Activated T-helper 1 cell treated with anti-CD3 and anti-CD28 coated beads, Interleukin-2, amount 50 U/mL, for 16 hours (primary cell): ENCODE measurements around the gene PRPF4.
"Not testable (repeated sequence)": the region's sequence is repeated elsewhere in the genome, so short reads cannot be mapped to it uniquely, and the experiment has no call there.

Experiments
- DNase-seq, 2 donors: peaks; one replicate each; pipeline ENCODE4 v3.0.0-alpha.2; 2020; ENCODE audit warnings: low read depth in 1 of 2, low spot score in 1 of 2

Gene PRPF4

DNA sequence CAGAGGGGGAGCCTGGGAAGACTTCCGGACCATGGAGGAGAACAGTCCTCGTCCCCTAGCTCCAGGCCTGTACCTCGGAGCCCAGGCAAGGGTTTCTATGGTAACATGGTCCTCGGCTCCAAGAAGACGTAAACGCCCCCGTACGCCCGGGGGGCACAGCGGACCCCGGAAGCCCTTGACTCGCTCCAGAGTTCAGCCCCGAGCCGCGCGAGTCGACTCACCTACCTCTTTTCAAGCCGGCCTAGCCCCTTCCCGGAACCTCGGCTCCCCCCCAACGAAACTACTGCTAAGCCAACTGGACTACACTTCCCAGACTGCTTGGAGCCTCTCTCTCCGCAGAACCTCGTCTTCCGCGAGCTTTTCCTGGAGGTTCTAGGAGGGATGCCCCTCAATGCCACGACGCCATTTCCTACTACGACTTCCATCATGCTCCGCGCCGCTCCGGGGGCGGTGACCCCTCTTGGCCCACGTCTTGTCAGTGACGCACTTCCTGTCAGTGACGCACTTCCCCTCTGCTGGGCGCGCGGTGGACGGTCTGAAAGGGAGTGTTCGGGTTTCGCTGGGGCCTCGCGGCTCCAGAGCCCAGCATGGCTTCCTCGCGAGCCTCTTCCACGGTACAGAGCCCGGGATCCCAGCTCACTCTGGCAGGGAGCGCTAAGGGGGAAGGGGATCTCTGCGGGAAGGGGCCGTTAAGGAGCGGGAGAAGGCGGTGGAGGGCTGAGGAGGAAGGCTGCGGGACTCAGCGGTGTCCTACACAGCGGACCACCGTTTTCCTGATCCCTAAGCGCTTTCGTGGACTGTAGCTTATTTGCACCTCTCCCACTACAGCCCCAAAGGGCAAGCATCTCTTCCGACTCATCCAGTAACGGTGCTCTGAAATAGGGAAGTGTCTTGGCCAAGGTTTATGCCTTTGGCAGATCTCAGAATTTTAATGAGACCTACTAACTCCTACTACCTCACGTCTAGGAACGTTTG, at the start of gene PRPF4, which contains the start of gene CDC26:
TSS of gene PRPF4 (plus strand) at position 502 of the 975 bp plus-strand sequence. CDS start at position 588, 86 bp downstream.
TSS of gene CDC26 (minus strand) at position 416 of the 975 bp plus-strand sequence. CDS start 3,065 bp downstream, outside the sequence.
- DNase-seq: peak; percentile 89 to 93

DNA sequence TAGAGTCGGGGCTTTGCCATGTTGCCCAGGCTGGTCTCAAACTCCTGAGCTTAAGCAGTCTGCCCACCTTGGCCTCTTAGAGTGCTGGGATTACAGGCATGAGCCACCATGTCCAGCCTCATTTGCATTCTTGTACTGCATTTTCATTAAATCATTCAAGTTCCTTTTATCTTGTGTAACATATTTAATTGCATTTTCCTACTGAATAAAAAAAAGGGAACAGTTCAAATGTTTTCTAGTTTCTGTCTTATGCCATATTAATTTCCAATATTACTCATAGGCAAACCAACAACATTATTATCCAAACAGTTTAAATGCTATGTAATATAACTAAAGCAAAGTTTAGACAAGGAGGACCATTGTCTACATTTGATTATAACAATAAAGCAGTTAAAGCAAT, 48.0 kb upstream of the PRPF4 start:
- no peak for DNase-seq

DNA sequence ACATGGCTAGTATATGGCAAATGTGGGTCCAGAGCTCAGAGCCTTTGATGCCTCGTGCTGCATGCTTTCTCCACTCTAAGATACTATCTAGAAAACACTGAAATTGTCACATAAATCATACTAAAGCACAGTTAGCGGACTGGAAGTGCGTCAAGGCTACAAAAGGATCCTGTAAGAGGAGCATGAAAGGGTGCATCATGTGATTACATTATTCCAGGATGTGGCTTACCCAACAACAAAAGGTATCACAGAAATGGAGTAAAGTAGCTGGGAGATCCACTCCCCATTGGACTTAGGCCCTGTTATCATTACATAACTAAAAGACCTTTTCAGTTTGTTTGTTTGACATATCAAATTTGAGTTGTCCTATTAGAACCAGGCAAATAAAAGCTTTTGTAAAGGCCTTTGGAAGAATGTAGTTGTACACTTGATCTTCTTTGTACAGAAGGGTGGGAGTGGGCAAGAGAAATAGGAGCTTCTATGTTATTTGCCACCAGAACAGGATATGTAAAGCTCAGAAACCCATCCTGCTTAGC, 47.3 kb upstream of the PRPF4 start:
- no peak for DNase-seq

DNA sequence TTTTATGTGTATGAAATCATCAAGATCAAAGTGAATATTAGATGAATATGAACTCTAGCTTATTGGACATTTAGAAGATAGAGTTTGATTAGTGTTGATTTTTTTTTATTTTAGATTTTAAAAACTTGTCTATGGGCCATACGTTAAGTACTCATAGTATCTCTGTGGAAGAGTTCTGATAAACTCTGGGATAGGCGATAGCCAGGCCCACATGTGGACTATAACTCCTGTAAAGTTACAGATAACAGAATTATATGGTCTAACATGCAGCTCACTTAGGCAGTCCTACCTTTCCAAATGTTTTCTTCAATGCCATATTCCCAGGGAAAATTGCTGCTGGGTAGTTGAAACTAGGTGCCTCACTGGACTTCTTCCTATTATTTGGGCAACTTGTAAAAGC, 43.8 kb upstream of the PRPF4 start:
- no peak for DNase-seq

DNA sequence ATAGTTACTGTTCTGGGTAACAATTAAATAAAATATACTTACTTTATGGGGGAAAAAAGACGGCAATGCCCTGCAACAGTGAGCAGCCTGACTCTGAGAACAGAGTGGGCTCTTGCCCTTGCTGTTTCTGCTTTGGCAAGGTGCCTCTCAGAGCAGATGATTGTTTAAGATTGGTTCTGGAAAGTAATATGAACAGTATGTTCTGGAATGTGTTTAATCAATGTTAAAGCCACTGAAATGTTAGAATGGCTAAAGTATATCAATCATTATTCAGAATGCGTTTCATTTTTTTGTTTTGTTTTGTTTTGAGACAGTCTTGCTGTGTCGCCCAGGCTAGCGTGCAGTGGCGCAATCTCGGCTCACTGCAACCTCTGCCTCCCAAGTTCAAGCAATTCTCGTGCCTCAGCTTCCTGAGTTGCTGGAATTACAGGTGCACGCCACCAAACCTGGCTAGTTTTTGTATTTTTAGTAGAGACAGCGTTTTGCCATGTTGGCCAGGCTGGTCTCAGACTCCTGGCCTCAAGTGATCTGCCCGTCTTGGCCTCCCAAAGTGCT, 39.7 kb upstream of the PRPF4 start:
- not testable (repeated sequence) for DNase-seq

DNA sequence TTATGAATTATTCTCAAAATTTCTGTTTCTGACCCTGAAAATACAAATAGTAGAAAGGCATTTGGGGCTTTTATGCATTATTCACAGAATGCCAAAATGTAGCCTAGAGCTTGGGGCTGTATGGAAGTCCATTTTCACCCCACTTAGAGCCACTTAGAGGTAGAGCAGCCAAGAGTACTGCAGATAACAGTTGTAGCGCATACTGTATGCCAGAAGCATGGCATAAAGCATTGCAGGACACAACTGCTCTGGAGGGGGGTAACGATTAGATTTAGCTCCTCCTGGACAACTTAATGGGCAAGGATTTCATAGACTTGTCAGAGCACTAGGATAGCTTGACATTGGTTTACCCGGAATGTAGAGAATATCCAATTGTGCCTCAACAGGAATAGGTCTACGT, 38.4 kb upstream of the PRPF4 start:
- DNase-seq: no peak

DNA sequence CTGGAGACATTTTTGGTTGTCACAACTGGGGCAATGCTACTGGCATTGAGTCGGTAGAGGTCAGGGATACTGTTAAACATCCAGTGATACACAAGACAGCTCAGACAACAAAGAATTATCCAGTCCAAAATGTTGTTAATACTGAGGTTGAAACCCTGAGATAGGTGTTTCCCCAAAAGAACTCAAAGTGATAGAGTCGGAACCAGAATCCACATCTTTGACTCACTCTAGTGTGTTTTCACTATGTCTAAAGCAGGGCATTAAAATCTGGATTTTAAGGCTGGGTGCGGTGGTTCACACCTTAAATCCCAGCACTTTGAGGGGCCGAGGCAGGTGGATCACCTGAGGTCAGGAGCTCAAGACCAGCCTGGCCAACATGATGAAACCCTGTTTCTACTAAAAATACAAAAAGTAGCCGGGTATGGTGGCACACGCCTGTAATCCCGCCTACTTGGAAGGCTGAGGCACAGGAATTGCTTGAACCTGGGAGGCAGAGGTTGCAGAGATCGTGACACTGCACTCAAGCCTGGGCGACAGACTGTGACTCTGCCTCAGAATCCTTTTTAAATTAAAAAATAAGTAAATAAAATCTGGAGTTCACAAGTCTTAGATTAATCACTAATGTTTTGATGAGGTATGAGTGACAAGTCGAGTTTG, 37.1 kb upstream of the PRPF4 start:
- no peak for DNase-seq

DNA sequence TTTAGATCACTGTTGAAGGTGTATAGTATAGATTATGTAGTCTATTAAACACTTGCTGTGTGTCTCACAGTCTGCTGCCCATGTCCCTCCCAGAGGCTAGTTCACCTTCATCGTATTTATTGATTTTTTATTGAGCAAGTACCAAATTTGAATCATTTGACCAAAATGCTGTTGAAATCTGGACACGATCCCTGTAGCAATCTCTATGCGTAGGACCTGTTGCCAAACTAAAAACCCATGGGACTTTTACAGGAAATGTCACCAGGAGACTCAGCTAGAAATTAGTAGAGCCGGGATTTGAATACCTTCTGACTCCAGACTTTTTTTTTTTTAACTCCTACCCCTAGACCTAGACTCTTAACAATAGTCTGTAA, 36.6 kb upstream of the PRPF4 start:
- DNase-seq: no peak

DNA sequence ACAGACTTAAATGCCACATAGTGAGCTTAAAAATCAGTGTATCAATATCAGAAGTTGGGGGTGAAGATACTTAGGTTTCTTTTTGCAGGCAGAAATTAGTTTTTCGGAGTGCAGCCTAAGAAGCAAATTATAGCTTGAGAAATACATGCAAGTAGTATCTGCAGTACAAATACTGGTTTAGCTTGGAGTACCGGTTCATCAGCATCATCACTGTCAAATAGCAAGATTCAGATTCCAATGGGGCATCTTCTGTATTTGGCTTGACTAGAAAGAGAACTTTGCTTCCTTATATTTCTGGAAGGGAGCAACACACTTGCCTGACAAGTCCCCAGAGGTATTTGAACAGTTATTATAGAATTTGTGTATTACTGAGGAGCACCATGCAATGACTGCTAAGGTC, 34.3 kb upstream of the PRPF4 start:
- DNase-seq: no peak

DNA sequence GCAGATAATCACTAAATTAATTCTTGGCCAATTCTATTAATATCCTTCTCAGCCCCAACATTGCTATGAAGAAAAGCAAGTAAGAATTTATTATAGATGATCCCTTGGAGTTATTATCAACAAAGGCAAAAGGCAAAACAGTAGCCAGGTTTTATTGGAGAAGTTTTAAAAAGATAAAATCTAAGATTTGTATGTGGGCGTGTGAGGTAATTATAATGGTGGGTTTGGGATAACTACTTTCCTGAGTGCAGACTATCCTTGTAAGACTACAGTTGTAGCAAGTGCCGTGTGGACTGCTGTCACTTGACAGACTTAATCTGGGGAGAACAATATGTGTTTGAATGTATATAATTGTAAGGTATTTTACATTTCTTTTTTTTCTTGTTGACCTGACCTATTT, 30.9 kb upstream of the PRPF4 start:
- no peak for DNase-seq

DNA sequence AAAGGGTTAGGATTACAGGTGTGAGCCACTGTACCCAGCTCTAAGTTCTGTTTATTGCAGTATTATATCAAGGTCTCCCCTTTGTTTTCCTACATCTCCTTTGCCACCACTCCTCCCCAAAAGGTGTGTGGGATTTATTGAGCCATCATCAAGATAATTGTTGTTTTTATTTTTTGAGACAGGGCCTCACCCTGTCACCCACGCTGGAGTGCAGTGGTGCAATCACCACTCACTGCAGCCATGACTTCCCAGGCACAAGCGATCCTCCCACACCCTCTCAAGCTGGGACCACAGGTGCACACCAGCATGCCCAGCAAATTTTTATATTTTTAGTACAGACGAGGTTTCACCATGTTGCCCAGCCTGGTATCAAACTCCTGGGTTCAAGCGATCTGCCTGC, 29.6 kb upstream of the PRPF4 start:
- DNase-seq: no peak

DNA sequence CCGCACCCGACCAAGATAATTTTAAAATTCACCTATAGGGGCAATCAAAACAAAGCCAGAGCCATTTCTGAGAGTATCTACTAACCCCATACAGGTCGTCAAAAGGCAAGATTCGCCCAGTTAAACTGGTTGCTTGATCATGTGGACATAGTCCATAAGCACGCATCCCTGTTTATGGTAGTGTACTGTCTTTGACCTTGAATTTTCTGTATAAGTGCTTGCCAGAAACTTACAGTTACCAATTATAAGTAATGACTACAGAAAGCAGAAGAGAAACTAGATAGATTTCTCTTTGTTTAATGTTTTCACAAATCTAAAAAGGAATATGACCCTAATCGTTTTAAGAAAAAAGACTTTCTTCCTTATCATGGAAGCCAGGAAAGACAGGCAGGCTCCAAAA, 28.5 kb upstream of the PRPF4 start:
- no peak for DNase-seq

DNA sequence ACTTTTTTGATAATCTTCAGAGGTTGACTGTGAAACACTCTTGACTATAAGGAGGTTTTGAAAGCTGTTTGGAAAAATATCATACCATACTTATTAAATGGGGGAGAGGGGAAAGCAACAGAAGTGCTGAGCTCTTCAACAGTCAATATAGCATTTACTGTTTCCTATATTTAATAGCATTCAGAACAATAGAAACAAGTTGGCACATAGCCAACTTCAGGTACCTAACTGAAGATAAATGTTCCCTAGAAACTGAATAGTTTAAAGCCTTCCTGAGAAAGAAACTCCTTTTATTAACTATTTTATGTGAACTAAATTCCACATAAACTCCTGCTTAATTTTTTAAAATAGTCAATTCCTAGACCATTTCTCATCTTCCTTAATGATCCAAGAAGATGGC, 27.8 kb upstream of the PRPF4 start:
- no peak for DNase-seq

DNA sequence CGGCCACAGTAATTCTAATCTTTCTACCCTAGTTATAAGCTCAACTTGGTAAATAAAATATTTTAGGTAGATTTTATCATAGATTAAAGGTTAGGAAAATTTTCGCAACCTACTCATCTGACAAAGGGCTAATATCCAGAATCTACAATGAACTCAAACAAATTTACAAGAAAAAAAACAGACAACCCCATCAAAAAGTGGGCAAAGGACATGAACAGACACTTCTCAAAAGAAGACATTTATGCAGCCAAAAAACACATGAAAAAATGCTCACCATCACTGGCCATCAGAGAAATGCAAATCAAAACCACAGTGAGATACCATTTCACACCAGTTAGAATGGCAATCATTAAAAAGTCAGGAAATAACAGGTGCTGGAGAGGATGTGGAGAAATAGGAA, 25.8 kb upstream of the PRPF4 start:
- DNase-seq: not testable (repeated sequence)

DNA sequence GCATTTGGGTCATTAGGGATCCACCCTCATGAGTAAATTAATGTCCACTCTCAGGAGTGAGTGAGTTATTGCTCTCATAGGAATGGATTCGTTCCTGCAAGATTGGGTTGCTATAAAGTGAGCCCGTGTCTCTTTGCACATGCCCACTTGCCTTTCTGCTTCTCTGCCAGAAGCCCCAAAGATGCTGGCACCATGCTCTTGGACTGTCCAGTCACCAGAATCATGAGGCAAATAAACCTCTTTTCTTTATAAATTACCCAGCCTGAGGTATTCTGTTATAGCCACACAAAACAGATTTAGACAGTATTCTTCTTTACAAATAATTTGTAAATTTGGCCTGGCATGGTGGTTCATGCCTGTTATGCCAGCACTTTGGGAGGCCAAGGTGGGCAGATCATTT, 24.7 kb upstream of the PRPF4 start:
- no peak for DNase-seq

DNA sequence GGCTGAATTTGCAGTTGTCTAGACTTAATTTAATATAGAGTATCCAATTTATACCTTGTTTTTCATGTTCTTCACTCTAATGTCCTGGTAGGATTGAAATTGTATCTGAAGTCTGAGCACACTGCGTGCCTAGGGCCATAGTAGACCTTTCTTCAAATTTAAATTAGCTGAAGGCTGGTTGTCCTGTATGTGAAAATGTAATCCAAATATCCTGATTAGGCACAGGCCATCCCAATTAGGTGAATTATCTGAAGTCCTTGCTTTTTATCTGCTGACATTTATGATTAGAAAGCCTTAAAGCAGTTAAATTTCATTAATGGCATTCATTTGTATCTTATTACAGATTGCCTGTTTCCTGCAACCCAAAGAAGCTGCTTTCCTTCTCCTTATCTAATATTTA, 20.5 kb upstream of the PRPF4 start:
- no peak for DNase-seq

DNA sequence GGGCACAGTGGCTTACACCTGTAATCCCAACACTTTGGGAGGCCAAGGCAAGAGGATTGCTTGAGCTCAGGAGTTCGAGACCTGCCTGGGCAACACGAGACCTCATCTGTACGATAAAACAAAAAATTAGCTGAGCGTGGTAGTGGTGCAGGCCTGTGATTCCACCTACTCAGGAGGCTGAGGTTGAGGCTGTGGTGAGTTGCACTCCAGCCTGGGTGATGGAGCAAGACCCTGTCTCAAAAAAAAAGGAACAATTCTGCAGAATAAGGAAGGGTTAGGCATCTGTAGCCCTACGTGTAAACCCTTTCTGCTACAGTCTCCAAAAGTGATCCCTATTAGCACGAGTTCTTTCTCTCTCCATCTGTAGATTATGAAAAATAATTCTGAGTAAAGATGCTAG, 20.0 kb upstream of the PRPF4 start:
- DNase-seq: no peak

DNA sequence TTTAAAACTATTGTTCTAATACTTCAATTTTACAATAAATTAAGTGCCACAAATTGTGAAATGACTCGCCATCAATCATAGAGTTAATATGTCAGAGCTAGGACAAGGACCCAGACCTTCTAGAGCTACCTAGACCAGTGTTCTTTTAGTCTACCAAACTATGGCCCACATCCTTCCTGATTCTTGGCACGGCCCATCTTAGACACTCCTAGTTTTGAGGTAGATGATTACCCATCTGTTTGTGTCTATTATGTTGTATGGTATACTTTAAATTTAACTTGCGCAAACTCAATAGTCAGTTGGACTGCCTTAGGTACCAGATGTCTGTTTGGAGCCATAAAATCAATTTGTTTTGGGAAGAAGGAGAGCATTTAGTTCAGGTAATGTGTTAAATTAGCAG, 17.6 kb upstream of the PRPF4 start:
- DNase-seq: no peak

DNA sequence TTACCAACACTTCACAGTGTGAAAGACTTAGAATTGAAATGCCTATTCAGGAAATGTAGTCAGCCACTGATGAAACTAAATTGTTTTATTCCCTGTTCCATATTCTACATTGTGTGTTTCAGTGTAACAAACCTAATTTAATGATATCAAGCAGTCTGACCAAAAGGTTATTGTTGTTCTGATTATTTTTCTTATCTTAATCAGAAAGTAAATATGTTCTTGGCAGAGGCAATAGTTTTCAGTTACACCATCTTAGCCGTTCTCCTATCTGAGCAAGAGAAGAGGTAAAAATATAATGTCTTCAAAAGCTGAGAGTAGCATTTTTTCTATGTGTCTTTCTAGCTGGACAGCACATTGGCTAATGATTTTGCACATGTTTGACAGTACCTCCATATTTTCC, 17.2 kb upstream of the PRPF4 start:
- no peak for DNase-seq

DNA sequence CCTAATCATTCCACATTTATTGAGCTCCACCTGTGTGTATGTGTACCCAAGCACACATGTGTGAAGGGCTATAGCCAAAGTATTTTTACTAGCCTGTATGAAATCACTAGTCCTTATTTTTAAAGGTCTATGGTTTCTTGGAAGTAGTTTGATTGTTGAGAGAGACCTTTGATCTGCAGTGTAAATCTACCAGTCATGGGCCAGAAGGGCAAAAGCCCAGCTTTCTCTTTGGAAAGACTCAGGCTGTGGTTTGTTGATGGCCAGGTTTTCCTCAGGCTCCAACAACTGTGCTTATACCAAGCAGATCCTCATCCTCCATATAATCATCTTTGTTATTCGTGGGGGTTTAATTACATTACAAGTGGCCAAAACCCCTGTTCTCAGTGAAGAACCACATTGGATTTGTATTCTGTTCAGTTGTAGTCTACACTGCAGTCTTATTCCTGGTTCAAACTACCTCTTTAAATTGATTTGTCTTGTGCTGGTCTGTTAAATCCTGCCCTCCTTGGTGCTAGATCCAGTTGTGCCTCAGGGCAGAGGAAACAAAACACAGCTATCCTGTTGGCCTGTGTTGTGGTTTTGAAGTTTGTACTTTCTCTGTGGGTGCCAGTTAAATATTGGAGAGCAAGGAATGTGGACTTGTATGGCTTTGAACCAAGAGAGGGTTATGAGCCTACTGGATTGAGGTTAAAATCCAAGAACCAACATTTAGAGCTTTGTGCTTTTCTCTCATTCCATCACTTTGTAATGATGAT, 13.4 kb upstream of the PRPF4 start:
- no peak for DNase-seq

DNA sequence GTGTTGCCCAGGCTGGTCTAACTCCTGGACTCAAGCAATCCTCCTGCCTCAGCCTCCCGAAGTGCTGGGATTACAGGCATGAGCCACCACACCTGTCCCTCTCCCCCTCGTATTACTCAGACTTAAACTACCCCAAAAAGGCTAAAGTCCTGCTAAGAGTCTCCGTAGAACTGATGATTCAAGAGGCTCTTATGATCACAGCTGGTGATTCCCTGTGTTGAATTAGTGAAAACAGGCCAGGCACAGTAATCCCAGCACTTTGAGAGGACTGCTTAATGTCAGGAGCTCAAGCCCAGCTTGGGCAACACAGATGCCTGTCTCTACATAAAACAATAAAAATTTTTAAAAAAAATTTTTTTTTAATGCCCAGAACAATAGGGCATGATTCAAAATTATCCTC, 9.3 kb upstream of the PRPF4 start:
- no peak for DNase-seq
